Measurements from ENCODE around the gene PF4V1. TPM values are rescaled to one million over a fixed set of nuclear protein-coding genes. Genes with fewer than 3 reads are reported as not detected.
"Not testable (repeated sequence)": the region's sequence is repeated elsewhere in the genome, so short reads cannot be mapped to it uniquely, and the experiment has no call there.

Gene PF4V1
- total RNA-seq, 1 donor from 2014 or later, result 13.5 TPM

DNA sequence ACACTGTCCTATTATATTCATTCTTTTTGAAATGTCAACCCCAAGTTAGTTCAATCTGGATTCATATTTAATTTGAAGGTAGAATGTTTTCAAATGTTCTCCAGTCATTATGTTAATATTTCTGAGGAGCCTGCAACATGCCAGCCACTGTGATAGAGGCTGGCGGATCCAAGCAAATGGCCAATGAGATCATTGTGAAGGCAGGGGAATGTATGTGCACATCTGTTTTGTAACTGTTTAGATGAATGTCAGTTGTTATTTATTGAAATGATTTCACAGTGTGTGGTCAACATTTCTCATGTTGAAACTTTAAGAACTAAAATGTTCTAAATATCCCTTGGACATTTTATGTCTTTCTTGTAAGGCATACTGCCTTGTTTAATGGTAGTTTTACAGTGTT is 17.7 kb downstream of the PF4V1 start:
- peak; percentile 19 for DNase-seq (ENCODE audit: low read depth)

DNA sequence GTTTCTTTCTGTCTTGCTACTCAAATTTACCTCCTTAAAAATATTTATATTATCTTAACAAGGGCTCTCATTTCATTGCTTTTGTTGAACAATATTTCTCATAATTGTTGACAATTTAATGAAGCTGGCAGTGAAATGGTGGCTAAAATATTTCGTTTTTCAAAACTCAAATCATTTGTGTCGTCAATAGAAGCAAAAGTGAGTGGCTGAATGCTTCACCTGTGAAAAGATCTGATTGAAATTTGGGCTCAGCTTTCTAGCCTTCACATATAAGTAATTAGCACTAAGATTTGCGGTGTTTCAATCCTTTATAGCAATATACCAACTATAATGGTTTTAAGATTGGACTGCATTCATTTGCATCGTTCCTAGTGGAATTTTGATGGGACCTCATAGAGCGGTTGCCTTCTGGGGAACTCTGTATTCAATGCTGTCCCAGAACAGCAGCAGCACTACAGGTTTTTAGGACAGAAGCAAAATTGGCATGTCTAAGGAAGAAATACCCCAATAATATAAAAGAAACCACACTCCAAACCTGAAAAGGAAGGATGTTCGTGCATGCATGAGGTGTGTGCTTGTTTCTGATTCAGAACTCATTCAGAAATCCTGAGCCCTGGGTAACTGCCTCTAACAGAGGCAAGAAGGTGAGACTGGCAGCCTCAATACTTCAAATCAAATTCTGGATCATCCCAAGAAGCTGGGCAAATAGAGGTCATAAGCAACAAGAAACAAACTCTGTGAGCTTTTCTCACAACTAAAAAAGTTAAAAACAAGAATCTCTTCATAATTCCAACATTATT is 18.6 kb downstream of the PF4V1 start:
- peak; percentile 72 for DNase-seq (ENCODE audit: low read depth)

DNA sequence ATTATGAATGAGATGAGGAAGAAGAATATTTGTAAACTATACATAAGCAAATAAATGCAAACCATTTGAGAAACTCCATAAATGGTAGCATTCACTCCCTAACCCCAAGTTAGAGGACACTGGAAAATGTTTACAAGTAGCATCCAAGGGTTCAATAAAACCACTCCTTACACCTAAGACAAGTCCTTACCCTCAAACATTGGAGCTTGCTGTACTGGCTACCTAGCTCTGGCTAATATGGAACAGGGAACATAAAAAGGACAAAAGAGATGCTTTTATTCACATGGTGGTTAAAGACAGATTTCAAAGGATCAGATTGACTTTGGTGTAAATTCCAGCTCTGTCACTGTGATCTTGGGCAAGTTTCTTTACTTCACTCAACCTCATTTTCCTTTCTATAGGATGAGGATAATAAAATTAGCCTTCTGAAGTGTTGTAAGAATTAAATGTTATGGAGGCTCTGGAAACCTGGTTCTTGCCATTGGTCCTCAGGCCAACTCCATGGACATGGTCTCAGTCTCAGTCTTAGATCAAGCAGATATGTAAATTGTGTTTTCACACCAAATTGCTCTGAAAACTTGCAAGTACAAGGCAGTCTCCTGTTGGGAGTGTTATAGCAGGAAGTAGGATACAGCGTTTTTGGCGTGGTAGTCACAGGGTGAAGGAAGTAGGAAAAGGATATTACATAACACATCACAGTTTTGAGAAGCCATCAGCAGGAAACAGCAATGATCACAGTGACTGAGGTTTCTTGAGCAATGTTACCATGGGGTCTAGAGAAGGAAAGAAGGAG is 19.4 kb downstream of the PF4V1 start:
- peak; percentile 67 for DNase-seq (ENCODE audit: low read depth)

DNA sequence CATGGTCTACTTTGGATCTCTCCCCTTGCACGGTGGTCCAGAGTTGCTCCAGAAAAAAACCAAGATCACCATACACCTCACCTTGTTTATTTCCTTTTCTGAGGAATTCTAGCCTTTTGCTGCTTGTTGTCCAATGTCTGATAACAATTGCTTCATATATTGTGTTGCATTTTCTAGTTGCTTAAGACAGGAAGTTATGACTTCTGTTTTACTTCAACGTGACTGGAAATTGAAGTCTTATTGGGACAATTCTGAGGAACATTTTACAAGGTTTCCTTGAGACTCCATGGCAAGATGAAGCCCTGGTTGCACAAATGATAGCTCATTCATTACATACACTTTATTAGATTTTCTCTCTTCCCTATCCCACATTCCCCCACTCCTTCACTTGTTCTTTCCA is 21.3 kb downstream of the PF4V1 start:
- no peak for DNase-seq (ENCODE audit: low read depth)

DNA sequence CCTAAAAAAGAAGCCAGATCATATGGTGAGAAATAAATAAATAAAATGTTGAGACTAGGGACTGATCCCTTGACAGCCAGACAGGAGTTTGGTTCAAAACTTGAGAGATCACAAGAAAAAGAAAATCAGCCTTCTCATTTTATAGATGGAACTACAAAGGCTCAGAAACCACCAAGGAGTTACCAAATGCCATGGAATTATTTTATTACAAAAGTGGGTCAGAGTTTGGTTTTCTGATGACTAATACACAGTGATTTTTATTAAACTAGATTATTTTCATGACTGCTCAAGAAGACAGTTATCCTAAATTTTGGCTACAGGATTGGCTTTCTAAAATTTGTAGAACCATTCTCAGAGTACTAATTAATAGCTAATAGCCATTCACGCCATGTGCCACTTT is 22.3 kb downstream of the PF4V1 start:
- DNase-seq (ENCODE audit: low read depth), result no peak

DNA sequence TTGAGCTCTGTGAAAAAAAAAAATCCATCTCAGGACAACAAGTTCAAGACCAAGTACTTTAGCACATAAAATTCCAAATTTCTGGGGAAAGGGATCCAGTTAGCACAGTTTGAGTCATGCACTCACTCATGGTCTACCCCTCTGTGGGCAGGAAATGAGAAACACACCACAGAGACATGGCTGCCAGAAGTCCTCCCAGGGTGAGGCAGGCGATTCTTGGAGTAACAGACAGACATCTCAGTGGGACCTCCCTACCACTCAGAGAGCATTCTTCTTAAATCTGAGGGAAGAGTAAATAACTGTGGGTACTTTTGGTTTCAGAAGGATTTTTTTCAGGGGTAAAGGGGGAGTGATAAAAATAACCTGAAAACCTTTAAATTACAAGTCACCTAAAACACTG is 30.2 kb downstream of the PF4V1 start:
- DNase-seq (ENCODE audit: low read depth), result peak; percentile 65

DNA sequence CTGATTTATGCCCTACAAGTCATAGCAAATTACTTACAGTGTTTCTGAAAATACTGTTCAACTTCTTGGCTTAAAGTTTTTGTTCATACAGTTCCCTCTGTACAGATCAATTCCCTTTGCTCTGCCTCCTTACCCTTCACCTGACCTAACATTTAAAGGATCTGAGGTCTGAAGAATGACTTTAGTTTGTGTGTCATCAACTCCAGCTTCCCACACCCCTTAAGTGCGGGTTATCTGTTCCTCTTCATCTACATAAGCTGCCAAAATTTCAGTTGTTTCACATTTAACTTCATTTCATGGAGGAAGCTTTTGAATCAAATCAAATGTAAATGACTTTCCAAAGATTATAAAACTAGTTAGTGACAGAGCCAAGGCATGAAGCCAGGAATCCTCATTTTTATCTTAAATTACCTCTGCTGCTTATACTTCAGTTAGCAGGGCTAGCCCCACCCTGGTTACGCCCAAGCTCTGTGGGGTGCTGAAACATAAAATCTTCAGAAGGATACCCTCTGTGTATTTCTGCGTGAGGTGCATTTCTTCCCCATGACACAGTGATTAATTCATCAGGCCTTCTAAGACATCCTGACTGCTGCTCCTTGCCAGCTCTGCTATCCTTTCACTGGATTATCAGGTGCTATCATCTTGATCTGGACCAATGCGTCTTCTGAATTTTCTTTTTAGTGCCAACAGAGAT is 32.6 kb downstream of the PF4V1 start:
- DNase-seq (ENCODE audit: low read depth), result no peak

DNA sequence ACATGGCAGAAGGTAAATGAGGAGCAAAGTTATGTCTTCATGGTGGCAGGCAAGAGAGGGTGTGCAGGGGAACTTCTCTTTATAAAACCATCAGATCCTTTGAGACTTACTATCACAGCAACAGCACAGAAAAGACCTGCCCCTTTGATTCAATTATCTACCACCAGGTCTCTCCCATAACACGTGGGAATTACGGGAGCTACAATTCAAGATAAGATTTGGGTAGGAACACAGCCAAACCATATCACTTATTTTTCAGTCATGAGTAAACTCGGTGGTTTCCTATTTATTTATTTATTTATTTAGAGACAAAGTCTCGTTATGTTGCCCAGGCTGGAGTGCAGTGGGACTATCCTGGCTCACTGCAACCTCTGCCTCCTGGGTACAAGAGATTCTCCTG is 38.2 kb downstream of the PF4V1 start:
- no peak for DNase-seq (ENCODE audit: low read depth)

DNA sequence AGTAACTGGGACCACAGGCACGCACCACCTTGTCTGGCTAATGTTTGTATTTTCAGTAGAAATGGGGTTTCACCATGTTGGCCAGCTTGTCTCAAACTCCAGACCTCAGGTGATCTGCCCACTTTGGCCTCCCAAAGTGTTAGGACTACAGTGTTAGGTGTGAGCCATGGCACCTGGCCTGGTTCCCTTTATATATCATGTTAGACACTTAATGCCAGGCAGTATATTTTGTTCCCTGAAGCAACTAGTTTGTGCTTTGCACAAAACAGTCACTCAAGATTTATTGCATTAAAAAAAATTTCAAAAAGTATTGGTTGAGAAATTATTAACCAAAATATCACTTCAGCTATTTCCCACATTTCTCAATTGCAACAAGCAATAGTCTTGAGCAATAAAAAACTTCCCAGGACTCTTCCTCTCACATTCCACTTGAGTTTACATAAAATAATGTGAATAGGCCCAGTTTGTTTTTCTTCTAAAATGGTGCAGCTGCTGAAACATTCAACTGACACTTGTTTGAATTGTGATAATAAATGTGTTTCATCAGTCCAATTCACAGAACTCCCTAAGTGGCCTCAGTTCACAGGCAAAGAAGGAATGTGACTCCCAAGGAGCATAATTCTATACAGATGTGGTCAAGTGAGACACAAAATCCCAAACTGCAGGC is 38.8 kb downstream of the PF4V1 start:
- DNase-seq (ENCODE audit: low read depth), result peak; percentile 87

DNA sequence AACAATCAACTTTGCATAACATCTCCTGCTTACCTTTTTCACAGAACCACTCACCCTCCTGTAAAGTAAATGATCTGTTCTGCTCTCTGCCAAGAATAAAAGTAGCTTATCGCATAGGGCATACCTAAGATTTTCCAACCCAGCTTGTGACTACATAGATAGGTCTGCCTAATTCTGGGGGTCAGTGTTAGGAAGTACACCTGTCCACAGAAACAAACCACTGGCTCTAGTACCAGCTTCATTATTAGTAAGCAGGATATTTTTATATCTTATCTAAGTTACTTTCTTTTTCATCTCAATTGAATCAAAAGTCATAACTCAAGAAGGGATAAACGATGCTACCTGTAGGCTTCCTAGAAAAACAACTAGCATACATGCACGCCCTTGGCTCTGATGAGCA is 39.9 kb downstream of the PF4V1 start:
- DNase-seq (ENCODE audit: low read depth), result peak; percentile 53

DNA sequence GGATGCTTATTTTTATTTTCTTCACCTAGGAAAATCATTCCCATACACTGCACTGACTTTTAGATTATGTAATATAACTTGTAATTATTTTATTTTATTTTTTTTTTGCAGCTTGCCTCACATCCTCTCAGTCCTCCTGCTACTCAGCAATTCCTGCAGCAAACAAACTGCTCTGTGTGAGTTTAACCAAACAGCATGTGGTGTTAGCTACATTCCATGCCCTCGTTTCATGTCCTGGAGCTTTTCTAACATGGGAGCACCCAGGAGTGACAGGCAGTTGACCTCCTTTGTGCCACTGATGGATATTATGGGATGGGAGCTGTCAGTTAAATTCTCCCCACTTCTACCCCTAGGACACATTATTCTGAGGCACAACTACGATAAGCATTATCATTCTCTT is 40.9 kb downstream of the PF4V1 start:
- DNase-seq (ENCODE audit: low read depth), result peak; percentile 74

DNA sequence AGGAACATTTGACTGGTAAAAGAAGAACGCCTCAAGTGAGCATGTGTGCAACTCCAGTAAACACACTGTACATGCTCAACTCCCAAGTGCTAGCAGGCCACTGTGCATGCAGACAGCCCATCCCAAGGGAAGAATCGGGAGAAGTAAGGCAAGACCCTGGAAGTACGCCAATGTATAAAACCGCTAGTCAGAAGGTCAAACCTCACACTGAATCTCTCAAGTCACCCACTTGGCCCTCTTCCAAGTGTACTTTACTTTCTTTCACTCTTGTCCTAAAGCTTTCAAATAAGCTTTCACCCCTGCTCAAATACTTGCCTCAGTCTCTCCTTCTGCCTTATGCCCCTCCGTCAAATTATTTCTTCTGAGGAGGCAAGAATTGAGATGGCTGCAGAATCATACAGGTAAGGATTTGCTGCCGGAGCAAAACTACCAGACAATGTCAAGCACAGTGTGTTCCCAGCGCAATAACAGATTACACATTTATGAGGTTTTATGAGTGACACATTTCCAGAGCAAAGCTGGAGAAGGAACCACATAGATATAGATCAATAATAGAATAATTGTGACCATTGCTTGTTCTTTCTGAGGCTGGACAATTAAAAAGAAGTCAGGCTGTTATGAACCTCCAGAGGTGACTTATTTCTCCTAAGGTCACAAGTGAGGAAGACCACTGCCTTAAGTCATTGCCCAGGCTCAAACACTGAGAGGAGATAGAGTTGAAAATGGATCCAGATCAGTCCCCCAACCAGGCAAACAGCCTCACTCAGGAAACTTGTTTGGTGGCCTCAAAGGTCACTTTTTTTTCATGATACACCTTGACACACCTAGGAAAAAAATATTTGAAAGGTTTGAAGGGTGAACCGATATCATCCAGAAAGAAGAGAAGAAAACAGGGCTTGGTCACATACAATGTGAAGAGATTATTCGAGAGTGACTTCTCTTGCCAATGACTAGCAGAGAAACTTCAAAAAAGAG is 42.4 kb downstream of the PF4V1 start:
- DNase-seq (ENCODE audit: low read depth), result peak; percentile 73

DNA sequence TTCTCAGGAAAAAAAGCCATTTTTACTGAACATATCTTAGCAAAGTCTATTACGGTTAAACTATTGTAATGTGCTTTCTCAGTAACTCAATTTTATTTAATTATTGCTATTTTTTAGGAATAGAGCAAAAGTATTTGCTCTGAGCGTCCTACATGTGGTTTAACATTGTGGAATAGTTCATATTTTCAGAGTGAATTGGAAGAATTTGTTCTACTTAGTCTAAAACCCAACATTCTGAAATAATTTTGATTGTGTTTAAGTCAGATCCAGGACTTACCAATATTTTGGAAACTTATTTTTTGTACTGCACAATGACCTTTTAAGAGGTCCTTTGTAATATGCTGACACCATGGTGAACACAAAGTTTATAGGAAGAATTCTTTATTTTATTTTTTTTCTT is 43.3 kb downstream of the PF4V1 start:
- DNase-seq (ENCODE audit: low read depth), result no peak

DNA sequence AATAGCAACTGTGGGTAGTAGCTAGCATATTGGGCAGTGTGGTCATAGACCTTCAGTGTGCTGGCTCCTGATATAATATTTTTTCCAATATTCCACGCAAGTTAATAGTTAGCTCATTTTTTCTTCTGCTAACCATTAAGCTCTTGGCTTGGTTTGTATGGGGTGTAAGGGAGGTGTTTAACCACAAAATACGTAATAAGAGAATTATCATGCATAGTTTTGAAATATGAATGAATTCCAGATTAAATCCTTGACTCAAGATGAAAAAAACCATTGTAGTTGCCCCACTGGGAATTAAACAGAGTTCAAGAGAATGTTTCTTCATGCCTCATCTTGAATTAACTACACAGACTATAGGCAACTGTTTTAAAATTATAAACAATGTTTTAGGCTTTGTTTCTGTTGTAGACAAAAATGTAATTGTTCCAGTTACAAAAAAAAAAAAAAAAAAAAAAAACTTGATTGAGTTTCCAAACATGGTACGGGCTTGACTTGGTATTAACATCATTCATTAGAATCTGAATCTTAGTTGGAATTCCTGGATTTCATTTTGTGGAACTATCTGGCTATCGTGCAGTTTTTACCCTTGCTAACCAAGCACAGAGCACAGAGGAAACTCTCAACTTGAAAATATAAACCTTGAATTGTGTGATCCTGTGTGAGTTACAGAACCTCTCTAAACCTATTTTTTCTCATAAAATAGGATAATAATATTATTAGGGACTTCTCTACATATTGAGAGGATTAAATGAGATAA is 44.5 kb downstream of the PF4V1 start:
- DNase-seq (ENCODE audit: low read depth), result no peak

DNA sequence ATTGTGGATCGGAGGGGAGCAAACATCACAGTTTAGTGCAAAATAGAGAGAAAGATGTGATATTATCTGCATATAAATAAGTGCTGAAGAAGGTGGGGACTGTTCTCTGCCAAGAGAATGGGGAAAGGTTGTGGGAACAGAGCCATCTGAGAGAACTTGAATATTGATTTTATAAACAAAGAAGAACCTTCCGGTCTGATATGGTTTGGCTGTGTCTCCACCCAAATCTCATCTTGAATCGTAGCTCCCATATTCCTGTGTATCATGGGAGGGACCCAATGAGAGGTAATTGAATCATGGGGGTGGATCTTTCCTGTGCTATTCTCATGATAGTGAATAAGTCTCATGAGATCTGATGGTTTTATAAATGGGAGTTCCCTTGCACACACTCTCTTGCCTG is 46.2 kb downstream of the PF4V1 start:
- DNase-seq (ENCODE audit: low read depth), result not testable (repeated sequence)

DNA sequence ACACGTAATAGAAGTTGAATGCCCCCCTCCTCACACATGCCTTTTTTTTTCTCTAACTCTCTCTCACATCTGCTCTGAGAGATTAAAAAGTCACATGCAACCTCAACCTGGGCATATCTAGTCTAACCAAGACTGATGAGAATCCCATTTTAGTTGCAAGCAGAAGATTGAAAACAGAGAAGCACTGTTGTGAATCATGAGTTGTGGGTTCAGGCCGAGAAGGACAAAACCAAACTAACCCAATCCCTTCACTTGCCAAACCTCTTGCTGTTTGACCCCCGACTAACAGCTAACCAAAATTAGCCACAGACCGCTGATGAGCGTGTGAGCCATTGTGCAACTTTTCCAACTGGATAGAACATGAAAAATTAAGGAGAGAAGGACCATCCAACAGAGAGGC is 47.9 kb downstream of the PF4V1 start:
- peak; percentile 83 for DNase-seq (ENCODE audit: low read depth)

DNA sequence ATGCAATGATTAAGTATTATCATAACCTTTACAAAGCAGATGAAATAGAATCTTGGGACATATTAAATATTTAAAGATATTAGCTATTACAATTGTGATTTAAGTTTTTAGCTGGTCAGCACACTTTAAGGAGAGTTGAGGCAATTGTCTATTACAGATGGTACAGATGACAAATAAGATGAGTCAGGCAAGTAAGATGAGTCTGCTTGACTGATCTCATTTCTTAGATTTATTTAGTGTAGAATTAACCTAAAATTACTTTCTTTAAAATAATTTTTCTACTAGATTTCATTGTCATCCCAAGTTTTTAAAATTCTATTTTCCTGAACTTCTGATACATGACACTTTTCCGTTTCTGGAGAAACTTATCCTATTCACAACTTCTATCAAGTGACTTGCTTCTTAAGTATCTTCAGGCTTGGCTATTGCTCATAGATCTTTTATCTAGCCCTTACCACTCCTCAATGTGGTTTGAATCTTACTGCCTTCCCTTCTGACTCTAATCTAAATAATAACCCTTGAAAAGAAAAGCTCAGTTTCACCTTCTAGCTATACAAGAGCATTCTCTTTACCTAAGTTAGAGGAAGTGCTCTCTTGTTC is 49.0 kb downstream of the PF4V1 start:
- peak; percentile 49 for DNase-seq (ENCODE audit: low read depth)

DNA sequence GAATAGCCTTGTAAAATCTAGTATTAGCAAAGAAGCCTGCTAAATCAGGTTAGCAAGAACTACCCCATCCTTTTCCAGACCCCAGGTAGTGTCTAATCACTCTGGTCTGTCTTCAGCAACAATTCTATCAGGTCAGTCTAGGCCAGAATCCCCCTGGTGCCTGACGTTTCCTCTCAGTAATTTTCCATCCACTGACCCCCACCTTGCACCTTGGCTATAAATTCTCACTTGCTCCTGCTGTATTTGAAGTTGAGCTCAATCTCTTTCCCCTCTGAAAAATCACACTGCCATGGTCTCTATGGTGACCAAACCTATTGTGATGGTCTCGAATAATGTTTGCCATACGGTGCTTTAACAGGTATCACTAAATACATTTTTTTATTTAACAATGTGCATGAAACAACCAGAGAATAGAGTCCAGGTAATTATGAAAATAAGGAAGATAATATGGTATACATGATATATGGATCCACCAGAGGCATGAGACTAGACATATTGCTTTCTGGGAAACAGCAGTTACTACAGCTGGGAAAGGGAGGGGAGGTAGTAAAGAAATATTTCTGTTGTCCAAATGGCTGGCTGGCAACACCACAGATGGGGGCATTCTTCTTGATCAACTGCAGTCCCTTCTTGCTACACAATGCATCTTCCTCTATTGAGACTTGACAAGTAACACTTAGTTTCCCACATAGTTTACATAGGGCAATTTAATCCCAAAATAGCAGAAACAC is 49.9 kb downstream of the PF4V1 start:
- DNase-seq (ENCODE audit: low read depth), result no peak
